ENCODE data around the gene ZNF169.
"Not testable (repeated sequence)": the region's sequence is repeated elsewhere in the genome, so short reads cannot be mapped to it uniquely, and the experiment has no call there.

DNA sequence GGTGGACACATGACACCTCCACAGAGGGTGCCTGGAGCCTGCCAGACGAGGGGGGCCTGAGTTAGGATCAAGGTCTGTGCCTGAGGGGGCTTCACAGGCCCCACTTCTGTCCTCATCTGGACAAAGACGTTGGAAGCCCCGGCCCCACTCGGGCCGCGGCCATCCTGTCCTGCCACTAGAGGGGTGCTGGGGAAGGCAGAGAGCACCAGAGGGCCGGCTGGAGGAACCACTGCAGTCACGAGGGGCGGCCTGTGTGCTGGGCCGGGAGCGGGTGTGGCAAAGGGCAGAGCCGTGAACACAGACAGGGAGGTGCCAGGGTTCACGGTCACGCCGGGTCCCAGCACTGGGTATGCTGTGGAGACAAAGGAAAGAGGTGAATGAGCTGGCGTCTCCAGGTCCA, 66.5 kb downstream of the ZNF169 start:
- TF ChIP-seq, protein P1, sequence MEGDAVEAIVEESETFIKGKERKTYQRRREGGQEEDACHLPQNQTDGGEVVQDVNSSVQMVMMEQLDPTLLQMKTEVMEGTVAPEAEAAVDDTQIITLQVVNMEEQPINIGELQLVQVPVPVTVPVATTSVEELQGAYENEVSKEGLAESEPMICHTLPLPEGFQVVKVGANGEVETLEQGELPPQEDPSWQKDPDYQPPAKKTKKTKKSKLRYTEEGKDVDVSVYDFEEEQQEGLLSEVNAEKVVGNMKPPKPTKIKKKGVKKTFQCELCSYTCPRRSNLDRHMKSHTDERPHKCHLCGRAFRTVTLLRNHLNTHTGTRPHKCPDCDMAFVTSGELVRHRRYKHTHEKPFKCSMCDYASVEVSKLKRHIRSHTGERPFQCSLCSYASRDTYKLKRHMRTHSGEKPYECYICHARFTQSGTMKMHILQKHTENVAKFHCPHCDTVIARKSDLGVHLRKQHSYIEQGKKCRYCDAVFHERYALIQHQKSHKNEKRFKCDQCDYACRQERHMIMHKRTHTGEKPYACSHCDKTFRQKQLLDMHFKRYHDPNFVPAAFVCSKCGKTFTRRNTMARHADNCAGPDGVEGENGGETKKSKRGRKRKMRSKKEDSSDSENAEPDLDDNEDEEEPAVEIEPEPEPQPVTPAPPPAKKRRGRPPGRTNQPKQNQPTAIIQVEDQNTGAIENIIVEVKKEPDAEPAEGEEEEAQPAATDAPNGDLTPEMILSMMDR (IDR thresholded peaks at IDR 0.05; ENCODE audit: low read depth, low read length): not testable (repeated sequence)
- TF ChIP-seq EZH2phosphoT487 (IDR thresholded peaks at IDR 0.05; ENCODE audit: low read depth): not testable (repeated sequence)
